ENCODE results near the gene MYBBP1A.

The MYBBP1A gene

GRCh38 chr17:4515501-4515900, 39.7 kb downstream of the MYBBP1A start:
- FAIRE-seq = no peak

GRCh38 chr17:4514779-4515178, 40.4 kb downstream of the MYBBP1A start:
- no peak for FAIRE-seq

- FAIRE-seq = no peak
These were observed 41.0 kb downstream of the MYBBP1A start for GRCh38 chr17:4514206-4514605.

- FAIRE-seq = no peak
These were observed 41.8 kb downstream of the MYBBP1A start for GRCh38 chr17:4513113-4514032.

- FAIRE-seq = no peak
These were observed 42.8 kb downstream of the MYBBP1A start for GRCh38 chr17:4512156-4513112.

- FAIRE-seq = no peak
These were observed 43.8 kb downstream of the MYBBP1A start for GRCh38 chr17:4511199-4511932.

GRCh38 chr17:4510618-4510941, 44.6 kb downstream of the MYBBP1A start:
- FAIRE-seq = no peak

- FAIRE-seq = no peak
These were observed 45.1 kb downstream of the MYBBP1A start for GRCh38 chr17:4509923-4510617.

- no peak for FAIRE-seq
These were observed 45.8 kb downstream of the MYBBP1A start for GRCh38 chr17:4509401-4509800.

GRCh38 chr17:4508207-4508606, 47.0 kb downstream of the MYBBP1A start:
- no peak for FAIRE-seq

- no peak for FAIRE-seq
These were observed 47.6 kb downstream of the MYBBP1A start for GRCh38 chr17:4507361-4508111.

GRCh38 chr17:4506892-4507291, 48.3 kb downstream of the MYBBP1A start:
- no peak for FAIRE-seq

- FAIRE-seq = no peak
These were observed 48.9 kb downstream of the MYBBP1A start for GRCh38 chr17:4506175-4506813.

GRCh38 chr17:4505187-4505586, 50.0 kb downstream of the MYBBP1A start:
- FAIRE-seq = no peak

- no peak for FAIRE-seq
These were observed 51.0 kb downstream of the MYBBP1A start for GRCh38 chr17:4504188-4504587.

GRCh38 chr17:4503283-4504025, 51.7 kb downstream of the MYBBP1A start:
- FAIRE-seq = no peak

- FAIRE-seq = no peak
These were observed 52.6 kb downstream of the MYBBP1A start for GRCh38 chr17:4502466-4503154.

- FAIRE-seq = no peak
These were observed 53.8 kb downstream of the MYBBP1A start for GRCh38 chr17:4501295-4501949.

GRCh38 chr17:4500191-4500571, 55.0 kb downstream of the MYBBP1A start:
- FAIRE-seq = no peak

Measured in G401.6 (cell line).